ENCODE measurements around the gene ZNF462. TPM values are rescaled to one million over a fixed set of nuclear protein-coding genes. Genes with fewer than 3 reads are reported as not detected.

ZNF462 gene
- total RNA-seq, 2 experiments from 2014 or later = not detected

DNA sequence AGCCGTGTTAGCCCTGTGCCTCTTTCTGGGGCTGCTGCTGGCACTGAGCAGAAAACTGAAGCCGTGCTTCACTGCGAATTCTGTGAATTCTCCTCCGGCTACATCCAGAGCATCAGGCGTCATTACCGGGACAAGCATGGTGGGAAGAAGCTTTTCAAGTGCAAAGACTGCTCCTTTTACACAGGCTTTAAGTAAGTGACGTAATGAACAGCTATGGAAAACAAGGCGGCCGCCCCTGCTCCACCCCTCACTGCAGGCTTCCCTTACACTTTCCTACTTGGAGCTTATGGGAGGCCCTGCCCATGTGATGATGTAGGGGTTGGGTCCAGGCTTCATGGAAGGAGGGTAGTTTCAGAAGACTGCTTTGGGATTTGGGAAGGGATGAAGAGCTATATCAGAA lies 109.1 kb downstream of the ZNF462 start:
- no peak for ATAC-seq
- no peak overlapping the region for H3K27ac Mint-ChIP-seq
- POLR2A ChIA-PET = no interaction called here
- TF ChIP-seq, protein P1, sequence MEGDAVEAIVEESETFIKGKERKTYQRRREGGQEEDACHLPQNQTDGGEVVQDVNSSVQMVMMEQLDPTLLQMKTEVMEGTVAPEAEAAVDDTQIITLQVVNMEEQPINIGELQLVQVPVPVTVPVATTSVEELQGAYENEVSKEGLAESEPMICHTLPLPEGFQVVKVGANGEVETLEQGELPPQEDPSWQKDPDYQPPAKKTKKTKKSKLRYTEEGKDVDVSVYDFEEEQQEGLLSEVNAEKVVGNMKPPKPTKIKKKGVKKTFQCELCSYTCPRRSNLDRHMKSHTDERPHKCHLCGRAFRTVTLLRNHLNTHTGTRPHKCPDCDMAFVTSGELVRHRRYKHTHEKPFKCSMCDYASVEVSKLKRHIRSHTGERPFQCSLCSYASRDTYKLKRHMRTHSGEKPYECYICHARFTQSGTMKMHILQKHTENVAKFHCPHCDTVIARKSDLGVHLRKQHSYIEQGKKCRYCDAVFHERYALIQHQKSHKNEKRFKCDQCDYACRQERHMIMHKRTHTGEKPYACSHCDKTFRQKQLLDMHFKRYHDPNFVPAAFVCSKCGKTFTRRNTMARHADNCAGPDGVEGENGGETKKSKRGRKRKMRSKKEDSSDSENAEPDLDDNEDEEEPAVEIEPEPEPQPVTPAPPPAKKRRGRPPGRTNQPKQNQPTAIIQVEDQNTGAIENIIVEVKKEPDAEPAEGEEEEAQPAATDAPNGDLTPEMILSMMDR (IDR thresholded peaks at IDR 0.05) = no peak
- no peaks in the 10 kb centered on the region for H3K36me3 Mint-ChIP-seq (ENCODE audit: low read depth)
- intact Hi-C loops (cut with micrococcal nuclease) = loop anchor here (10.0 kb wide), 1 partner anchor 63 kb away; no protein-coding TSS in a partner anchor
- no peaks in the 10 kb centered on the region for H3K9me3 Mint-ChIP-seq
- no peaks in the 10 kb centered on the region for H3K4me1 Mint-ChIP-seq (ENCODE audit: low read depth)
- no peak for DNase-seq
- CTCF ChIA-PET = no interaction called here
- no peak overlapping the region for H3K4me3 Mint-ChIP-seq
- H3K27me3 Mint-ChIP-seq = no peaks in the 10 kb centered on the region

DNA sequence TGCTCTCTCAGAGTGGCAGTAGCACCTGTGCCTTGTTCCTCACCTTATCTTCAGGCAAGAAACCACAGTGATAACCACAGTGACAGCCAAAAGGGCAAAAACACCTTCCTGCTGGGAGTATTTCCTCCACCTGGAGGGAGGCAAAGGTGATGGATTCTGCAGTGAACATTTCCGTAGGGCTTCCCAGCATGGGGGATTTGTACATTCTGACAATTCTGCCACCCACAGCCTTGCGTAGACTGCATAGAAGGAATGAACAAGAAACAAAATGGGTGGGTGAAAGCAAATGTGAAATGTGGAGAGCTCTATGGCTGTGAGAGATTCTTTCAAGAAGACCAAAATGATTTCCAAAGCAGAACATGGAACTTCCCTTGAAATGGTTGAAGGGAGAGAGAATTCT lies 111.4 kb downstream of the ZNF462 start:
- no peaks in the 10 kb centered on the region for H3K4me1 Mint-ChIP-seq (ENCODE audit: low read depth)
- no peaks in the 10 kb centered on the region for H3K36me3 Mint-ChIP-seq (ENCODE audit: low read depth)
- ChIA-PET POLR2A (no interaction called here), CTCF (no interaction called here)
- H3K27ac Mint-ChIP-seq = no peak overlapping the region
- no peak overlapping the region for H3K4me3 Mint-ChIP-seq
- no peaks in the 10 kb centered on the region for H3K27me3 Mint-ChIP-seq
- no peak for DNase-seq
- TF ChIP-seq, protein P1 (IDR thresholded peaks at IDR 0.05) = no peak
- ATAC-seq = no peak
- intact Hi-C loops (cut with micrococcal nuclease) = loop anchor here (10.0 kb wide), 1 partner anchor 60 kb away; no protein-coding TSS in a partner anchor
- no peaks in the 10 kb centered on the region for H3K9me3 Mint-ChIP-seq

- Mint-ChIP-seq H3K4me3 (no peak overlapping the region), H3K4me1 (ENCODE audit: low read depth) (peaks cover 3% of the 10 kb centered on the region), H3K9me3 (no peaks in the 10 kb centered on the region), H3K36me3 (ENCODE audit: low read depth) (no peaks in the 10 kb centered on the region), H3K27ac (no peak overlapping the region), H3K27me3 (no peaks in the 10 kb centered on the region)
- POLR2A ChIA-PET = no interaction called here
- ATAC-seq (no peak), DNase-seq (no peak)
- CTCF ChIA-PET = no interaction called here
- TF ChIP-seq, protein P1 (IDR thresholded peaks at IDR 0.05) = no peak
- intact Hi-C loops (cut with micrococcal nuclease) = loop anchor here (10.0 kb wide), 1 partner anchor 58 kb away; no protein-coding TSS in a partner anchor
These were observed 113.8 kb downstream of the ZNF462 start for GRCh38 chr9:106976772-106977171.

- Mint-ChIP-seq H3K4me3 (no peak overlapping the region), H3K36me3 (ENCODE audit: low read depth) (no peaks in the 10 kb centered on the region), H3K4me1 (ENCODE audit: low read depth) (peaks cover 3% of the 10 kb centered on the region), H3K27ac (no peak overlapping the region), H3K9me3 (no peaks in the 10 kb centered on the region), H3K27me3 (no peaks in the 10 kb centered on the region)
- no peak for DNase-seq
- intact Hi-C loops (cut with micrococcal nuclease) = no loop called here
- TF ChIP-seq, protein P1 (IDR thresholded peaks at IDR 0.05) = no peak
- POLR2A ChIA-PET = no interaction called here
- CTCF ChIA-PET = interaction anchor here (1.0 kb wide), 1 partner anchor 64 kb away, joined by 3 read pairs; no protein-coding TSS in a partner anchor
- ATAC-seq = peak; percentile 55
These were observed 117.7 kb downstream of the ZNF462 start for GRCh38 chr9:106980551-106981101.

- Mint-ChIP-seq H3K36me3 (ENCODE audit: low read depth) (no peaks in the 10 kb centered on the region), H3K27me3 (no peaks in the 10 kb centered on the region), H3K4me3 (no peak overlapping the region), H3K9me3 (no peaks in the 10 kb centered on the region), H3K4me1 (ENCODE audit: low read depth) (peaks cover 3% of the 10 kb centered on the region), H3K27ac (no peak overlapping the region)
- ATAC-seq (no peak), DNase-seq (no peak)
- ChIA-PET POLR2A (no interaction called here), CTCF (interaction anchor here (1.0 kb wide), 1 partner anchor 63 kb away, joined by 3 read pairs; no protein-coding TSS in a partner anchor)
- TF ChIP-seq, protein P1 (IDR thresholded peaks at IDR 0.05) = no peak
- intact Hi-C loops (cut with micrococcal nuclease) = no loop called here
These were observed 118.7 kb downstream of the ZNF462 start for GRCh38 chr9:106981396-106982287.
